GM18951 (cell line): ENCODE results near the gene STOML2.

ENCODE experiments used
- POLR2A ChIP-seq: IDR thresholded peaks from 4 replicates; pipeline ENCODE4 v1.6.1; 2011; ENCODE audit warnings: mild to moderate bottlenecking; ENCODE audit not compliant: insufficient read length, insufficient read depth; ENCODE audit errors: extremely low read depth
- in situ Hi-C: fragments of 300-500 bp; cut with MboI; formaldehyde crosslinking; loops from one replicate; pipeline ENCODE4 v1.12.0; 2022; ENCODE audit warnings: low sequenced_read_pairs, mixed read lengths, inconsistent platforms; ENCODE audit not compliant: unreplicated experiment

STOML2 gene

DNA sequence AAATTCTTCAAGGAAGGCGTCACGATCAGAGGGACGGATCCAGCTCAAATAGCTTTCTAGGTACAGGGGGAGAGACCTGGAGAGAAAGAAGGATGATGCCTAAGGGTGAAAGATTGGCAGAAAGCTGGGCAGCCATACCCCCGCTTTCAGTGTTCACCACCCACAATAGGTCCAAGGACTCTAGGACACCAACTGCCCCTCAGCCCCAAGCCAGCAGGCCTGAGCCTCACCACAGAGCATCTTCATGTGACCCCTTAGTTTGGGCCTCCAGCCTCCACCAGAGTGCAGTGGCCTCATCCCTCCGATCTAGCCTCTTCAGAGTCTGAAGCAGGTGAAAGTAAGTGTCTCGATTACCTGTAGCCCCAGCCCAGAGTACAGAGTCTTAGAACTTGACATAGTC, 28.8 kb downstream of the STOML2 start:
- no peak for TF ChIP-seq POLR2A
- in situ Hi-C loops = no loop called here

DNA sequence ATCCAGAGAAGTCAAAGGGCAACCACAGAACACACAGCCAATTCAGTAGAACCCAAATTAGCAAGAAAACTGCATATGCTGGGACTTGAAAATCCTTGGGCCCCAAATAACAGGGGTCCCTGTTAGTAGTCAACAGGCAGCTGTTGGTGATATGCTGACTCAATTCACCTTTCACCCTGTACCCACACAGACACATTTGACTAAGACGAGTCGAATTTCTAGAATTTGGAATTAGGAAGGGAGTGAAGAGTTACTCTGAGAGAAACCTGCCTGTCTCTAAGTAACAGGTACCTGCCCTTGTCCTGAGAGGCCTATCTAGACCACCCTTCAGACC, 29.7 kb downstream of the STOML2 start:
- TF ChIP-seq POLR2A = no peak
- in situ Hi-C loops = no loop called here

DNA sequence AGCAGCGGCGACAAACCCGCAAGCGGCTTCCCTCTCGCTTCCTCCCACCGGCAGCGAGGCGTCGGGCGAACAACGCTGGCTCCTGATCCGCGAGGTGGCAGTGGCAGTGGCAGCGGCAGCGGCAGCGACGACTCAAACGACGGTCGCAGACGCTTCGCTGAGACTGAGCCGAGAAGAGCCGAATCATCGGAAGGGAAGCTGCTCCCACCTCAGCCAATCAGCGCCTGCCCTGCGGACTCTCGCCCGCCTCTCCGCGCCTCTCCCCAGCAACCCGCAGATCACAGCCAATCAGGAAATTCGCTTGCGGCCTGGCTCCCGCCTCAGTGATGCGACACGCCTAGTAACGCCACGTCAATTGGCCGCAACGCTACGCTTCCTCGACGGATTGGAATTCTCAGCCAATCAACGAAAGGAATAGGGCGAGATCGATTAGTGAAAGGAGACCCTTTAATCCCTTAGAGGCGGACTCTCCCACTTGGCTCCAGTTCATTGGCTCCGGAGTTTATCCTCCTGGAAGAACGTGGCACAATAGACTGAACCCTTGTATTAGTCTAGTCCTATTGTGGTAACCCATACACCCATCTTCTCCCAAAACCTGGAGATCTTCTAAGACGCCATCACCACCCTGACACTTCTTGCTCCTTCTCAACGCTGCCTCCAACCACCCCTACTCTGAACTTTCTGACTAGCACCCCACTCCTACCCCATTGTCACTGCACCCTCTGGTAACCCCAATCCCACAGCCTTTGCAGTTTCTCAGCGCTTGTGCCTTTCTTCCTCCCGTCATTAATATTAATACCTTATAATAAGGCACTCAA, 30.3 kb downstream of the STOML2 start, which contains the start of gene VCP:
Gene VCP (minus strand): TSS at position 165 of the 818 bp plus-strand sequence. CDS start 272 bp downstream, outside the sequence.
- in situ Hi-C loops = no loop called here
- TF ChIP-seq POLR2A = peak; percentile 95

DNA sequence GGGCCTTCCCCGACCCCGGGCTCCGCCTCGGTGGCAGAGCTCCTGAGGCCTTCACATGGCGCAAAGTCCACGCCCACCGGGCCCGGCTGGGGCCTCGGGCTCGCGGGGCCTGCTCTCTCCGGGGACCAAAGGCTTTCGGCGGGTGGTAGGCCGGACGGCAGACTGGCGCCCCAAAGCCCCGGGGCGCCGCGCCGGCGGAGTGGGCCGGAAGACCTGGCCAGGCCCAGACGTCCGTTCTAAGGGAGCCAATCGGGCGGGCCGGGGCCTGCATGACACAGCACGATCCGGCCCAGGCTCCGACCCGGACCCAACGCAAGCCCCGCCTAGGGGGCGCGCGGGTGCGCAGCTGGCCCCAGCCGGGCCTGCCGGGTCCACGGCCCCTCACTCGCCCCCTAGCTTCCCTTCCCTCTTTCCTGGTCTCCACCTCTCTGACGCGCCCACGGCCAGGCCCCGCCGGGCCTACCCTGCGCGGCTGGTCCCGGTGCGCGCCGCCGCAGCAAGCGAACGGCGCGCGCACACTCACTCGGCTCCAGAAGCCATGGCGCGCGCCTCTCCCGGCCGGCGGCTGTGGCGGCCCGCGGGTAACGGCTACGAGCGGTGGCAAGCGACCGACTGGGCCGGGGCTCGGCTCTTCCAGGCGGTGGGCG, 31.0 kb downstream of the STOML2 start:
- TF ChIP-seq POLR2A = peak; percentile 1
- in situ Hi-C loops = no loop called here

DNA sequence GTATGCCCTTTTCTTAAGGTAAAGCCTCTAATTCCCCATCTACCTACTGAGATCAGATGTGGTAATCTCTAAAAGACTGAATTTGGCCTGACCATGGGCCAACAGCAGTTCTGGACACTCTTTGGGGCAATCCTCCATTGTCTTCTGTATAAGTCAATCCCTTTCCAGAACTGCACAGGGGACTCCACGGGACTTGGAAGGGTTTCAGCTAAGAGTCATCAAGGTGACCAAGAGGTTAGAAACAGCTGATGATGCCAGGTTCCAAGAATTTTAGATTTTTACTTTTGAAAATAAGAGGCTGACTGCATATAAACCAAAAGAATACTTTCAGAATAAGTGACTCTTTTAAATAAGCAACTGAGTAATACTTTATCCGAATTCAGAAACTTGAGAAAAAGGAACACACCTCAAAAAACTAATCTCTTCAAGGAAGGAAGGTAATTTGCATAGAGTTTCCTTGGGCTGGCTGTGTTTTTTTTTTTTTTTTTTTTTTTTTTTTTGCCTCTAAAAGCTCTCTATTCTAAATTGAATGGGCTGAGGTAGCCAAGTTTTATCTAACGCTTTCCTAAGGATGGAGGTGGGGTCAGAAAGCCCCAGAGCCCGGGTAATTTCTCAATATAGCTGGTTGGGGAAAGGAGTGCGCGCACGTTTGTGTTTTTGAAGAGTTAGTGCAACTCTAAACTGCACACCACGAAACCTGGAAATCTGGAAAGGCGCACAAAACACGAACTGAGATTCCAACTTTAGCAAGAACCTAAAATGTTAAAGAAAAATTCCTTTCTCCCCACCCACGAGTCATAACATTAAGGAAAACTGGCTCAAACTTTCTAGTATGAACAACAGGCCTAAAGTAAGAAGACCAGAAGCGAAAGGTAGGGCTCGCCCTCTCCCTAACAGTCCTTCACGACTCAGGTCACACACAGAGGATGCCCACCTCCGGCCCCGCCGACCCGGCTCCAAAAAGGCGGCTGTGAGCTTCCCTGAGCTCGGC, 31.8 kb downstream of the STOML2 start:
- TF ChIP-seq POLR2A = no peak
- in situ Hi-C loops = no loop called here

DNA sequence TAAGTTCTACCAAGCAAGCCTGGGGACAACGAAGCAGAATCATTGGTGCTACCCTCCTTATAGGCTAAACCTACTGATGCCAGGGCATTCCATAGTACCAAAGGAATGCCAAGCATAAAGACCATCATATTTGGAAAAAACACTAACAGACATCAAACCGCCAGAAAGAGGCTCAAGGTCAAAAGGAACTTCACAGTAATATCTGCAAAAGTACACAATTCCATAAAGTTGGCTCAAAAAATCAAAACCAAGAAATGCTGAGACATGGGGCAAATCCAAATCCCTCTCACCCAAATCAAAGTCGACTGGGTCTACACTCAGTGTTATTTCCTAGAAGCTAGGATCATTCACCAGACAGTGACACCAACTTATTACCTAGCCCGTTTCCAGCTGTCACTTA, 33.9 kb downstream of the STOML2 start:
- TF ChIP-seq POLR2A = no peak

GRCh38 chr9:35067056-35067455, 35.9 kb downstream of the STOML2 start:
- no peak for TF ChIP-seq POLR2A
- in situ Hi-C loops = no loop called here

More for the DNA sequence above, 33.9 kb downstream of the STOML2 start:
- in situ Hi-C loops = no loop called here

GRCh38 chr9:35060548-35061207, 42.3 kb downstream of the STOML2 start:
- in situ Hi-C loops = no loop called here

GRCh38 chr9:35059438-35059837, 43.5 kb downstream of the STOML2 start:
- no peak for TF ChIP-seq POLR2A
- in situ Hi-C loops = no loop called here

More at GRCh38 chr9:35060548-35061207, 42.3 kb downstream of the STOML2 start:
- TF ChIP-seq POLR2A = no peak

GRCh38 chr9:35057271-35057620, 45.7 kb downstream of the STOML2 start:
- TF ChIP-seq POLR2A = no peak
- in situ Hi-C loops = no loop called here

- no peak for TF ChIP-seq POLR2A
- in situ Hi-C loops = no loop called here
Measured at GRCh38 chr9:35056571-35057270, 46.2 kb downstream of the STOML2 start.
